Eye (tissue), 1 donor: ENCODE results near the gene KCNH3.
"Not testable (repeated sequence)": the region's sequence is repeated elsewhere in the genome, so short reads cannot be mapped to it uniquely, and the experiment has no call there.

ENCODE experiments used
- DNase-seq: peaks from one replicate; pipeline ENCODE4 v3.0.0-alpha.2; 2015

Gene KCNH3

GRCh38 chr12:49588721-49589516, 50.1 kb downstream of the KCNH3 start:
- DNase-seq = no peak

GRCh38 chr12:49598527-49598926, 59.7 kb downstream of the KCNH3 start:
- peak; percentile 11 for DNase-seq

- DNase-seq = no peak
Observed at GRCh38 chr12:49599961-49600360, 61.1 kb downstream of the KCNH3 start.

- DNase-seq = no peak
Observed at GRCh38 chr12:49603721-49604120, 64.9 kb downstream of the KCNH3 start.

- DNase-seq = no peak
Observed at GRCh38 chr12:49604856-49605255, 66.0 kb downstream of the KCNH3 start.

- not testable (repeated sequence) for DNase-seq
Observed at GRCh38 chr12:49605539-49605938, 66.7 kb downstream of the KCNH3 start, which contains the start of gene FAM186B. Gene FAM186B (minus strand): TSS chr12:49605639. CDS start chr12:49605477, 162 bp downstream.
